ENCODE data around the gene FBXL15. TPM values are rescaled to one million over a fixed set of nuclear protein-coding genes. Genes with fewer than 3 reads are reported as not detected.
A peak's percentile ranks its signal among the peaks of the same experiment; 100 is the strongest.
"Not testable (repeated sequence)": the region's sequence is repeated elsewhere in the genome, so short reads cannot be mapped to it uniquely, and the experiment has no call there.

Gene FBXL15
- total RNA-seq, 2 donors from 2014 or later, result 9.7 to 11.4 TPM

- TF ChIP-seq CTCF (conservative IDR thresholded peaks at IDR 0.05), result no peak
- peaks cover 4% of the 10 kb centered on the region for H3K36me3 ChIP-seq (ENCODE audit: control insufficient read depth, insufficient read depth, low read length)
- H3K36me3 Mint-ChIP-seq (ENCODE audit: low read depth), result peaks cover 7% of the 10 kb centered on the region
- H3K27ac Mint-ChIP-seq, result peak overlapping the region; percentile 52
- H3K9me3 Mint-ChIP-seq, result no peaks in the 10 kb centered on the region
- H3K4me3 Mint-ChIP-seq, result peak overlapping the region; percentile 13
- no peak overlapping the region for H3K4me3 ChIP-seq (ENCODE audit: low read length)
- no peak for DNase-seq
- H3K4me1 ChIP-seq (ENCODE audit: control insufficient read depth, insufficient read depth, low read length), result peaks cover 14% of the 10 kb centered on the region
- peaks cover 40% of the 10 kb centered on the region for H3K4me1 Mint-ChIP-seq
- no peaks in the 10 kb centered on the region for H3K9me3 ChIP-seq (ENCODE audit: control insufficient read depth, low read length)
- no peak overlapping the region for H3K27ac ChIP-seq (ENCODE audit: low read depth, low read length)
- peaks cover 36% of the 10 kb centered on the region for H3K27me3 Mint-ChIP-seq (ENCODE audit: insufficient read depth)
- H3K9ac ChIP-seq (ENCODE audit: extremely low read depth, low read length, poor library complexity, severe bottlenecking), result no peak overlapping the region
- 68 to 88% methylated on average over 2 to 3 of the region's 3 CpGs for WGBS, 2 experiments (ENCODE audit: insufficient coverage in 1 of 2, insufficient read length in 1 of 2)
- peaks cover 19% of the 10 kb centered on the region for H3K27me3 ChIP-seq (ENCODE audit: control insufficient read depth, insufficient read depth, low read length, poor library complexity, severe bottlenecking)
Observed at GRCh38 chr10:102452672-102453340, 32.2 kb downstream of the FBXL15 start.

GRCh38 chr10:102453502-102453901 is 32.9 kb downstream of the FBXL15 start:
- Histone ChIP-seq H3K9me3 (ENCODE audit: control insufficient read depth, low read length) (no peaks in the 10 kb centered on the region), H3K27me3 (ENCODE audit: control insufficient read depth, insufficient read depth, low read length, poor library complexity, severe bottlenecking) (peaks cover 26% of the 10 kb centered on the region), H3K9ac (ENCODE audit: extremely low read depth, low read length, poor library complexity, severe bottlenecking) (no peak overlapping the region), H3K4me1 (ENCODE audit: control insufficient read depth, insufficient read depth, low read length) (peaks cover 14% of the 10 kb centered on the region), H3K27ac (ENCODE audit: low read depth, low read length) (no peak overlapping the region), H3K36me3 (ENCODE audit: control insufficient read depth, insufficient read depth, low read length) (peaks cover 4% of the 10 kb centered on the region), H3K4me3 (ENCODE audit: low read length) (no peak overlapping the region)
- peak overlapping the region; percentile 34 for H3K4me3 Mint-ChIP-seq
- H3K27me3 Mint-ChIP-seq (ENCODE audit: insufficient read depth), result peaks cover 43% of the 10 kb centered on the region
- no peak overlapping the region for H3K27ac Mint-ChIP-seq
- DNase-seq, result no peak
- no peak for TF ChIP-seq CTCF (conservative IDR thresholded peaks at IDR 0.05)
- H3K36me3 Mint-ChIP-seq (ENCODE audit: low read depth), result peaks cover 7% of the 10 kb centered on the region
- WGBS, 2 experiments (ENCODE audit: insufficient coverage in 1 of 2, insufficient read length in 1 of 2), result 86 to 91% methylated on average over 3 to 5 of the region's 5 CpGs
- no peaks in the 10 kb centered on the region for H3K9me3 Mint-ChIP-seq
- H3K4me1 Mint-ChIP-seq, result peaks cover 40% of the 10 kb centered on the region

- WGBS, 2 experiments (ENCODE audit: insufficient coverage in 1 of 2, insufficient read length in 1 of 2), result 59 to 73% methylated on average over 9 to 13 of the region's 13 CpGs
- not testable (repeated sequence) for H3K27ac ChIP-seq (ENCODE audit: low read depth, low read length)
- H3K27me3 ChIP-seq (ENCODE audit: control insufficient read depth, insufficient read depth, low read length, poor library complexity, severe bottlenecking), result peaks cover 40% of the 10 kb centered on the region
Observed at GRCh38 chr10:102454662-102455487, 34.2 kb downstream of the FBXL15 start.

More at GRCh38 chr10:102454662-102455487, 34.2 kb downstream of the FBXL15 start:
- Mint-ChIP-seq H3K4me1 (peaks cover 33% of the 10 kb centered on the region), H3K27me3 (ENCODE audit: insufficient read depth) (peaks cover 57% of the 10 kb centered on the region), H3K4me3 (peak overlapping the region; percentile 34), H3K27ac (peak overlapping the region; percentile 94)
- H3K36me3 Mint-ChIP-seq (ENCODE audit: low read depth); DNase-seq; H3K9me3 Mint-ChIP-seq; H3K9ac ChIP-seq (ENCODE audit: extremely low read depth, low read length, poor library complexity, severe bottlenecking); H3K4me1 ChIP-seq (ENCODE audit: control insufficient read depth, insufficient read depth, low read length); H3K4me3 ChIP-seq (ENCODE audit: low read length); H3K36me3 ChIP-seq (ENCODE audit: control insufficient read depth, insufficient read depth, low read length); H3K9me3 ChIP-seq (ENCODE audit: control insufficient read depth, low read length): not testable (repeated sequence)
